ENCODE results near the gene AFG1L. TPM values are rescaled to one million over a fixed set of nuclear protein-coding genes. Genes with fewer than 3 reads are reported as not detected.
A peak's percentile ranks its signal among the peaks of the same experiment; 100 is the strongest.
"Not testable (repeated sequence)": the region's sequence is repeated elsewhere in the genome, so short reads cannot be mapped to it uniquely, and the experiment has no call there.

AFG1L gene
- total RNA-seq, 3 donors from 2014 or later, result 8.4 to 11.7 (median 10.6) TPM

- DNase-seq (no peak), ATAC-seq (no peak)
- Histone ChIP-seq H3K9me3 (no peaks in the 10 kb centered on the region), H3K36me3 (ENCODE audit: low read depth) (no peaks in the 10 kb centered on the region), H3K4me3 (no peak overlapping the region), H3K4me1 (ENCODE audit: low read depth) (no peaks in the 10 kb centered on the region)
- intact Hi-C loops (cut with DNase I, micrococcal nuclease), result no loop called here
- TF ChIP-seq, protein P1, sequence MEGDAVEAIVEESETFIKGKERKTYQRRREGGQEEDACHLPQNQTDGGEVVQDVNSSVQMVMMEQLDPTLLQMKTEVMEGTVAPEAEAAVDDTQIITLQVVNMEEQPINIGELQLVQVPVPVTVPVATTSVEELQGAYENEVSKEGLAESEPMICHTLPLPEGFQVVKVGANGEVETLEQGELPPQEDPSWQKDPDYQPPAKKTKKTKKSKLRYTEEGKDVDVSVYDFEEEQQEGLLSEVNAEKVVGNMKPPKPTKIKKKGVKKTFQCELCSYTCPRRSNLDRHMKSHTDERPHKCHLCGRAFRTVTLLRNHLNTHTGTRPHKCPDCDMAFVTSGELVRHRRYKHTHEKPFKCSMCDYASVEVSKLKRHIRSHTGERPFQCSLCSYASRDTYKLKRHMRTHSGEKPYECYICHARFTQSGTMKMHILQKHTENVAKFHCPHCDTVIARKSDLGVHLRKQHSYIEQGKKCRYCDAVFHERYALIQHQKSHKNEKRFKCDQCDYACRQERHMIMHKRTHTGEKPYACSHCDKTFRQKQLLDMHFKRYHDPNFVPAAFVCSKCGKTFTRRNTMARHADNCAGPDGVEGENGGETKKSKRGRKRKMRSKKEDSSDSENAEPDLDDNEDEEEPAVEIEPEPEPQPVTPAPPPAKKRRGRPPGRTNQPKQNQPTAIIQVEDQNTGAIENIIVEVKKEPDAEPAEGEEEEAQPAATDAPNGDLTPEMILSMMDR (IDR thresholded peaks at IDR 0.05), result no peak
Measured at GRCh38 chr6:108535114-108535742, 240.4 kb downstream of the AFG1L start.

- H3K4me3 ChIP-seq; H3K9me3 ChIP-seq; ATAC-seq; H3K4me1 ChIP-seq (ENCODE audit: low read depth); DNase-seq; H3K36me3 ChIP-seq (ENCODE audit: low read depth); intact Hi-C loops (cut with DNase I, micrococcal nuclease): not testable (repeated sequence)
Measured at GRCh38 chr6:108535920-108536535, 241.2 kb downstream of the AFG1L start.

DNA sequence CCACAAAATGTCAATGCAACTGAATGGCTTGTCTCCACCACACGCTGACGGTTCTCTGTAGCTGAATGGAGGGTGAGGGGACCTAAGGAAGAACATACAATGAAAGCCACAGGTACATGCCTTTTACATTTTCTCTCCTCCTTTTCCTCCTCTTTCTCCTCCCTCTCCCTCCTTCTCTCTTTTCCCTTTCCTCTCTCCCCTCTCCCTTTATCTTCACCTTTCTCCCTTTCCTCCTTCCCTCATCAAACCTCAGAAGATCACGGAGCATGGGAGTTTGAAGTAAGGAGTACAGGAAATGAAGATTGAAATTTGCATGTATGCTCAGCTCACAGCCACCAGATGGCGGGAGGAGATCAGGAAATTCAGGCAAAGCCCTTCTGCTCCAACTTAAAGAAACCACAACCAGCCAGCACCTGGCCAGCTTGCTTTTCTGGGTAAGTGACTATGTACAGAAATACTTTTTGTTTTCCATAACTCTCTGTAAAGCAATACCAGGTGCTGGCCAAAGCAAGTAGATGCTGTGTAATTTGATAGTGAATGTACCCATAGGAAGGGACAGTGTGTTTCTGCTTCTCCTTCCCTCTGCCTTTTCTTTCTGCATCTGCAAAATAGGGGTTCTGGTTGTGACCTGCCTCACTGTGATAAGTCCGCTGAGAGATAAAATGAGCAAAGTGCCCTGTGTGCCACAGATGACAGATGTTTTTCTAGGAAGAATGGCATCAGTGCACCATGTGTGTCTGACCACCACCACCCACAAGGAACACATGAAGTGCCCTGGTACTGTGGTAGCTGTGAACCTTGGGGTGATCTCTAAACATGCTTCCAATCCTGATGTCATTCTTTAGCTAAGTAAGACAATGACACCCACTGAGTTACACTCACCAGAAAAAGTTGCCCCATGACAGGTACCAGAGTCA lies 247.2 kb downstream of the AFG1L start:
- H3K9me3 ChIP-seq, result no peaks in the 10 kb centered on the region
- ATAC-seq (peak; percentile 94), DNase-seq (peak in 2 of 3 donors; percentile 67 to 83)
- intact Hi-C loops (cut with DNase I, micrococcal nuclease), result loop anchor here (2.0 to 10.0 kb wide), 4 partner anchors 295 to 533 kb away; no protein-coding TSS in a partner anchor
- H3K36me3 ChIP-seq (ENCODE audit: low read depth), result no peaks in the 10 kb centered on the region
- H3K4me3 ChIP-seq, result no peak overlapping the region
- no peaks in the 10 kb centered on the region for H3K4me1 ChIP-seq (ENCODE audit: low read depth)
- TF ChIP-seq, protein P1 (IDR thresholded peaks at IDR 0.05), result peak; percentile 65

GRCh38 chr6:108543175-108543940 lies 248.5 kb downstream of the AFG1L start:
- Histone ChIP-seq H3K9me3 (no peaks in the 10 kb centered on the region), H3K4me1 (ENCODE audit: low read depth) (no peaks in the 10 kb centered on the region), H3K36me3 (ENCODE audit: low read depth) (no peaks in the 10 kb centered on the region), H3K4me3 (no peak overlapping the region)
- no peak for DNase-seq
- TF ChIP-seq, protein P1 (IDR thresholded peaks at IDR 0.05), result no peak
- intact Hi-C loops (cut with DNase I, micrococcal nuclease), result loop anchor here (2.0 to 10.0 kb wide), 4 partner anchors 294 to 531 kb away; no protein-coding TSS in a partner anchor
- ATAC-seq, result no peak

DNA sequence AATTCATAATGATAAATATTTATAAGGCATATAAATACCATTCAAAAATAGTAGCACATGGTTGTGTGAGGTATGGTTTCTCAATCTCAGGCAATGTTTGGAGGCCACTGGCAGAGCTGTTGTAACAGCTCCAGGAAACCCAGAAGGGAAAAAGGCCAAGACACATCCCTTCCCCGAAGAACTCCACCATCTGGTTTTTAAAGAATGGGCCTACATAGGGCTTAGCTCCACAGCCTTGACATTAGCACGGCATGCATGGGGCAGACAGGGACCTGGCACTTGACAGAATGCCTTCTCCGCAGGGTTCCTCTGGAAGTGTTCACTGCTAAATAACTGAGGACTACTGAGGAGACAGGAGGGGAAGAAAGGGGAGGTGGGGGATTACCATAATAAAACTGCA lies 249.8 kb downstream of the AFG1L start:
- Histone ChIP-seq H3K4me3 (no peak overlapping the region), H3K9me3 (no peaks in the 10 kb centered on the region), H3K4me1 (ENCODE audit: low read depth) (no peaks in the 10 kb centered on the region), H3K36me3 (ENCODE audit: low read depth) (no peaks in the 10 kb centered on the region)
- intact Hi-C loops (cut with DNase I, micrococcal nuclease), result loop anchor here (5.0 to 10.0 kb wide), 3 partner anchors 293 to 530 kb away; no protein-coding TSS in a partner anchor
- ATAC-seq (no peak), DNase-seq (no peak)
- TF ChIP-seq, protein P1 (IDR thresholded peaks at IDR 0.05), result no peak
